ENCODE measurements around the gene OR2T27.
"Not testable (repeated sequence)": the region's sequence is repeated elsewhere in the genome, so short reads cannot be mapped to it uniquely, and the experiment has no call there.

OR2T27 gene

DNA sequence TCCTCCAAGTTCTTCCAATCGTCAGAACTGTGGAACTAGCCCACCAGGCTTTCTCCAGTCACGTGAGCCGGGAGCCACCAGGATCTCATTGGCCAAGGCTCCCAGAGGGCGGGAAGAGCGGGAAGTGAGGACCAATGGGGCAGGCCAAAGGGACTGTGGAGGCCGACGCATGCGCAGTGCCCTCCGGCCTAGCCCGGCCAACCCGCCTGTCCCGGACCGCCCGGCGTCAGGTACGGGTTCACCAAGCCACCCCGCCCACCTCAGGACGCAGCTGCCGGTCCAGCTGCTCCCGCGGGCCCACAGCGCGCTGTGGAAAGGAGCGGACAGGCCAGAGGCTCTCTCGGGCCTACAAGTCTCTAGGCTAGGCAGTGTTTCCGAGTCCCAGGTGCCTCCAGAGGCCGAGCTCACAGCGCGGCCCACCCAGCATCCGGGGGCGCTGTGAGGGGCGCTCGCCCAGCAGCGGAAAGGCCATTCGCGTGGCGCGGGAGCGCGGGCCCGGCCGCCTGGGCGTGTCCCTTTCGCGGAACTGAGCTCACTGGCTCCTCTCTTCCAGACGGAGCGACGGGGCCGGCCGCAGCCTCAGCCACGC is 36.3 kb upstream of the OR2T27 start:
- no peaks in the 10 kb centered on the region for H3K27me3 ChIP-seq
- H3K4me1 ChIP-seq, result peaks cover 4 to 18% (median 12%) of the 10 kb centered on the region in 10 experiments
- no peak overlapping the region for H3K4me2 ChIP-seq
- no peaks in the 10 kb centered on the region; a peak in 2 of 22 replicates for H3K36me3 ChIP-seq
- TF ChIP-seq Cebpa-rat (IDR thresholded peaks at IDR 0.05), result no peak
- no peak overlapping the region for H3K27ac ChIP-seq
- no peak overlapping the region for H3K9ac ChIP-seq
- H3K4me3 ChIP-seq, result no peak overlapping the region
- H3K9me3 ChIP-seq (replicated peaks in 1 of 11), result peaks cover 25 to 37% (median 29%) of the 10 kb centered on the region in 11 experiments
- H4K20me1 ChIP-seq, result no peaks in the 10 kb centered on the region

DNA sequence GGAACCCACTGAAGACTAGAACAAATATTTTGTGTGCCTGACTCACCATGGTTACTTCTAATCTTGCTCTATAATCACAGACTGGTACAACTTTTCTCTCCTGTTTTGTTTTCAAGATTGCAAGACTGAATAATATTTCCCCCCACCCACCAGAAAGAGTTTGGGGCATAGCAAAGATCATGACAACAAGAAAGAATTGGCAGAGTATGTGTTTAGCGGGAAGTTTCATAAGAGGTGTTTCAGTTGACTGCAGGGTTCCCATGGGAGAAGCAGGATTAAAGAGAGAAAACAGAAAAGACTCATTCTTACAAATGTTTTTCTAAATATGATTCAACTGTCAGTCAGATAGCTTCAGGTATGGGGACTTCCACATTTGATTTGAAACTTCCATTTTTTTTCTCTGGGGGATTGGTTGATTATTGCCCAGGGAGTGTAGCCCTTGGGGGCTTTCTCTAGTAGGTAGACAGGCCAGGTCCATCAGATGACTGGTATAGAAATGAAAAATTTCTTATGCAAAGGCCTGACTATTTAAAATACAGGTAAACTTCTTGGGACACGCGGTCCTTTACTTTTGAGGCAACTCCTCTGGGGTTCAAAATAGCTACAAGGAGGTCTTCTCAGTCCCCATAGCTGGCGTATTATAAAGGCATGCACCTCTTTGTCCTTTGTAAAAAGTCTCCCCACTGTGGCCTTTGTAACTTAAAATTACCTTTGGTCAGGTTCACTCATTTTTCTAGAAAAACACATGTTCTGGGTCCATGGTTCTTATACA is 33.4 kb upstream of the OR2T27 start:
- Histone ChIP-seq H3K9me3 (replicated peaks in 1 of 11) (peaks cover 25 to 37% (median 29%) of the 10 kb centered on the region in 11 experiments), H3K4me3 (no peak overlapping the region), H3K36me3 (no peaks in the 10 kb centered on the region; a peak in 2 of 22 replicates), H3K27ac (no peak overlapping the region), H4K20me1 (no peaks in the 10 kb centered on the region), H3K27me3 (no peaks in the 10 kb centered on the region), H3K4me1 (peaks cover 0 to 9% (median 2%) of the 10 kb centered on the region in 10 experiments; a peak in 6 of 20 replicates), H3K4me2 (peak overlapping the region in 5 of 11 experiments; percentile 8 to 36 (median 22); a peak in 5 of 22 replicates), H3K9ac (no peak overlapping the region)
- TF ChIP-seq Cebpa-rat (IDR thresholded peaks at IDR 0.05), result no peak

DNA sequence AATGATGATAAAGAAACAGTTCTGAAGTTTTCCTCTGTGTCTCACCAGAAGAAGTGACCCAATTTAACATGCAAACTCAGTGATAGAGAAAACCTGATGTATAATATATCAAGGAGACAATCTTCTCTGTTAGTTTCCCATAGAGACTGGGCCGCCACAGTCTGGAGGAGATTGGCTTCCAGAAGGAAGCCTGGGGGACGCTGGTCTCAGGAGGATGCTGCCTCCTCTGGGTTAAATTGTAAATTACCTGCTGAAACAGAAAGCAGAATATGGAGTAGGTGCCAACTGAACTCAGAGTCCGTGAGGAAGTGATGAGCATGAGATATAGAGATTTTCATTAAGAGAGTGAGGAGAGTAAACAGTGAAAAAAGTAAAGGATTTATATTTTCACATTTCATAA is 31.5 kb upstream of the OR2T27 start:
- H3K4me1 ChIP-seq, result peaks cover 0 to 9% (median 2%) of the 10 kb centered on the region in 10 experiments; a peak in 6 of 20 replicates
- TF ChIP-seq Cebpa-rat (IDR thresholded peaks at IDR 0.05), result no peak
- no peaks in the 10 kb centered on the region; a peak in 2 of 22 replicates for H3K36me3 ChIP-seq
- no peak overlapping the region for H3K4me3 ChIP-seq
- no peak overlapping the region for H3K4me2 ChIP-seq
- H3K9me3 ChIP-seq (replicated peaks in 1 of 11), result peaks cover 22 to 32% (median 24%) of the 10 kb centered on the region in 11 experiments
- no peak overlapping the region for H3K9ac ChIP-seq
- H3K27me3 ChIP-seq, result no peaks in the 10 kb centered on the region
- H4K20me1 ChIP-seq, result no peaks in the 10 kb centered on the region
- no peak overlapping the region for H3K27ac ChIP-seq

DNA sequence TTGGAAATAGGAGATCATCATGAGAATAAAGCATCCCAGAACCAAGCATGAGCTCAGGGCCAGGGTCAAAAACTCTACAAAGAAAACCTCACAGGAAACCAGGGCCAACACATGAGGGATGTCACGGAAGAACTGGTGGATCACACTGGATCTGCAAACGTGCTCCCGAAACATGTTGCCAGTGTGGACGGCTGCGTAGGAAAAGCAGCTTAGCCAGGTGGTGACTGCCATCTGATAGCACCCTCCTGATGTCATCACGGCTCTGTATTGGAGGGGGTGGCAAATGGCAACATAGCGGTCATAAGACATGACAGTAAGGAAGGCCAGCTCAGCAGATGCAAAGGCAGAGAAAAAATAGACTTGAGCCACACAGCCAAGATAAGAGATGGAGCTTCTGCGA is 26.3 kb upstream of the OR2T27 start:
- TF ChIP-seq Cebpa-rat (IDR thresholded peaks at IDR 0.05), result no peak

DNA sequence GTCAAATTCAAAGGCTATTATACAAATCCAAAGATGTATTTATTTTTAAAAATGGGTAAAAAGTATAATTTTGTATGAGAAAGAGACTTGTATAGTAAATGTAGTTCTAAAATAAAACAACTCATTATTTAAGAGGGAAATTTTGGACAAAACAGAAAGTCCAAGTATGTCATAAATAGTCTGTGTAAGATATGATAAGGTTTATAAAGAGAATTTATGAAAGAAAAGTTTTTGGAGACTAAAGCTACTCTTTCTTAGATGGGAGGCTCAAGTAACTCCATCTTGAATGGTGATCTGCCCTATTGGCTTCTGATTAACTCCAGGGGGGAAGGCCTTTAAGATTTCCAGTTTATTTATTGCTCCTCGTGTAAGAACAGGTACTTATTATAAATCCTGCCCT is 14.7 kb upstream of the OR2T27 start:
- Histone ChIP-seq H3K4me3 (no peak overlapping the region), H3K4me1 (no peaks in the 10 kb centered on the region), H3K36me3 (no peaks in the 10 kb centered on the region), H3K9ac (no peak overlapping the region), H3K9me3 (replicated peaks in 1 of 11) (peaks cover 36 to 56% (median 48%) of the 10 kb centered on the region in 11 experiments), H3K27ac (no peak overlapping the region), H4K20me1 (no peaks in the 10 kb centered on the region), H3K27me3 (no peaks in the 10 kb centered on the region), H3K4me2 (no peak overlapping the region)
- no peak for TF ChIP-seq Cebpa-rat (IDR thresholded peaks at IDR 0.05)

More for the DNA sequence above, 26.3 kb upstream of the OR2T27 start:
- Histone ChIP-seq H3K4me1 (no peaks in the 10 kb centered on the region), H3K27me3 (no peaks in the 10 kb centered on the region), H3K4me2 (no peak overlapping the region), H3K36me3 (no peaks in the 10 kb centered on the region), H3K4me3 (no peak overlapping the region), H4K20me1 (no peaks in the 10 kb centered on the region), H3K27ac (no peak overlapping the region), H3K9me3 (replicated peaks in 1 of 11) (peaks cover 0 to 8% (median 0%) of the 10 kb centered on the region in 11 experiments; a peak in 9 of 22 replicates), H3K9ac (no peak overlapping the region)

DNA sequence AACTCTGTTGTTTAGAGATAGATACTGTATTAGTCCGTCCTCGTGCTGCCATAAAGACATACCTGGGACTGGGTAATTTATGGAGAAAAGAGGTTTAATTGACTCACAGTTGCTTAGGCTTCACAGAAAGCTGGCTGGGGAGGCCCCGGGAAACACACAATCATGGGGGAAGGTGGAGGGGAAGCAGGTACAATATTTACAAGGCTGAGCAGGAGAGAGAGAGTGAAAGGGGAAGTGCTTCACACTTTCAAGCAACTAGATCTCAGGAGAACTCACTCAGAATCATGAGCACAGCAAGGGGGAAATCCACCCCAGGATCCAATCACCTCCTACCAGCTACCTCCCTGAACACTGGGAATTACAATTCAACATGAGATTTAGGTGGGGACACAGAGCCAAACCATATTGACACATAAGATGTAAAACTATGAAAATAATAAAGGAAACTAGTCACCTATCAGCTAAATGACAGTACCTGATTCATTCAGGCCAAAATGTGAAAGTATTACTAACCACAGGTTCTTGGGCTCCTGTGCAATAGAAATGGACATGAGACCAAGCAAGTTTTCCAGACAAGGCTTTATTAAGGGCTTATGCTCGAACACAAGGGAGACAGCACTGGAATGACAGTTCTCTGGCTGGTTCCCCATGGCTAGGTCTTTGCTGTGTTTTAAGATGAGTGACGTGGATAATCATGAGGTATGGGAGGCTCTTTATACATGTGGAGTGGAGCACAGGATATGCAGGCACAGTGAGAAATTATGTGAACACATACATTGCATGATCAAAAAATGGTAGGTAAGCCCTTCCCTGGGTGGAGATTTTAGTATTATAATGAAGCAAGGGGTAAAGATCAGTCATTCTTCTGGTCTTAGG is 8.4 kb upstream of the OR2T27 start:
- not testable (repeated sequence) for H4K20me1 ChIP-seq, H3K4me3 ChIP-seq, H3K4me1 ChIP-seq, H3K27me3 ChIP-seq, H3K9ac ChIP-seq, H3K36me3 ChIP-seq, H3K27ac ChIP-seq, H3K4me2 ChIP-seq
- peaks cover 8 to 22% (median 14%) of the 10 kb centered on the region in 11 experiments; a peak in 21 of 22 replicates for H3K9me3 ChIP-seq (replicated peaks in 1 of 11)

DNA sequence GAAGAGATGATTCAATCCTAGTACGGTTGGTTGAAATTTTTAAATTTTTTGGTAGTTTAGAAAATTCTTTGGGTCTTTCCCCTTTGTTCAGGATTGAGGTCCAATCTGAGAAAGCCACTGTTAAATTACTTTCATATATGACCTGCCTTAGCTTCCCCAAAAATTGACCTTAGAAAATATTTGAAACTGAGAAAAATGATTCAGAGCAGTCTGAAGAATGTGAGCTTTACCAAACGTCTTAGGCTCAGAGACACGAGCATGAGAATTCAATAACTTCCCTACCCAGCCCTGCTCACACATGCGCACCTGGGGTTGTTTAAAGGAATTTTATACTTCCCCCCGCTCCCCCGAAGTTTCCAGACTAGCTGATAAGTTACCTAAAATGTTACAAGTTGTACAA is 1.5 kb upstream of the OR2T27 start:
- not testable (repeated sequence) for H3K4me2 ChIP-seq; H3K27ac ChIP-seq; H3K27me3 ChIP-seq; H4K20me1 ChIP-seq; H3K36me3 ChIP-seq; H3K4me1 ChIP-seq; H3K9ac ChIP-seq; H3K9me3 ChIP-seq (replicated peaks in 1 of 11); H3K4me3 ChIP-seq

DNA sequence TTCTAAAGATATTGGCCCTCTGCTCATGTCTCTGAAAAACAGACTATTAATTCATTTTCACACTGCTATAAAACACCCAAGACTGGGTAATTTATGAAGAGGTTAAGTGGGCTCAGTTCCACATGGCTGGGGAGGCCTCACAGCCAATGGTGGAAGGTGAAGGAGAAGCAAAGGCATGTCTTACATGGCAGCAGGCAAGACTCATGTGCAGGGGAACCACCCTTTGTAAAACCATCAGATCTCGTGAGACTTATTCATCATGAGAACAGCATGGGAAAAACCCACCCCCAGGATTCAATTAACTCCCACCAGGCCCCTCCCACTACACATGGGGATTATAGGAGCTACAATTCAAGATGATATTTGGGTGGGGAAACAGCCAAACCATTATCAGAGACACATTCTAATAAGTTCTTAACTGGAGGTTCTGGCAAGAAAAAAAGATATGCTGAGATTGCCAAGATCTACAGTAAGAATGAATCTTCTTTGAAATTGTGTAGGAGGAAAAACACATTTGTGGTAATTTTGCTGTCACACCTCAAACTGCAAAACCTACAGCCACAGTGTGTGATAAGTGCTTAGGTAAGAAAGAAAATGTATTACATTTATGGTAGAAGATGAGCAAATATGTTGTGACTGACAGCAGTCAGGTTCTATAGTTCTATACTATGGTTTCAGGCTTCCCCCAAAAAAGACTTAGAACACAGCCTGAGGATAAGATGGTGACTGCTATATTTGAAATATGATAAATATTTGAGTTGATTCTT is 6.4 kb downstream of the OR2T27 start:
- not testable (repeated sequence) for H3K9me3 ChIP-seq (replicated peaks in 1 of 11); H3K27ac ChIP-seq; H3K4me3 ChIP-seq; H3K27me3 ChIP-seq; H3K36me3 ChIP-seq; H4K20me1 ChIP-seq; H3K9ac ChIP-seq; H3K4me1 ChIP-seq; H3K4me2 ChIP-seq

DNA sequence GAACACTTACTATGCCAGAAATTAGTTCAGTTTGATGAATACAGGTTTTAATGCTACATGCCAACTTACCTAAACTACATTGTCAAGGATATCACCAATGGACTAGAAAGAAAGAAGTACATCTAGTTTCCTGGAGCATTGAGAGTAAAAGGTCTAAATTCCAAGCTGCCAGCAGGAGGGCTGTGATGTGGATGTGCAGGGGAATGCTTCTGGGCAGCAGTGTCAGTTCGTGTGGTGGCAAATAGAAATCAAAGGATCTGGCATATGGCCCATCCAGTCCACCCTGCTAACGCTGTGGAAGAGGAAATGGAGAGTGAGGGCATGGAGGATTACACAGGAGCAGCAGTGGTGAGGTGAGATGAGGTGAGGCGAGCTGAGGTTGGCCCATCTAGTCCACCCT is 10.2 kb downstream of the OR2T27 start, which contains the start of gene OR2T35:
Gene OR2T35, minus strand, starts transcription at position 101 of the 400 bp plus-strand sequence. CDS start 6,020 bp downstream, outside the sequence.
- not testable (repeated sequence) for H3K9me3 ChIP-seq (replicated peaks in 1 of 11); H3K4me1 ChIP-seq; H3K4me2 ChIP-seq; H3K9ac ChIP-seq; H3K27me3 ChIP-seq; H3K4me3 ChIP-seq; H3K36me3 ChIP-seq; H3K27ac ChIP-seq; H4K20me1 ChIP-seq

DNA sequence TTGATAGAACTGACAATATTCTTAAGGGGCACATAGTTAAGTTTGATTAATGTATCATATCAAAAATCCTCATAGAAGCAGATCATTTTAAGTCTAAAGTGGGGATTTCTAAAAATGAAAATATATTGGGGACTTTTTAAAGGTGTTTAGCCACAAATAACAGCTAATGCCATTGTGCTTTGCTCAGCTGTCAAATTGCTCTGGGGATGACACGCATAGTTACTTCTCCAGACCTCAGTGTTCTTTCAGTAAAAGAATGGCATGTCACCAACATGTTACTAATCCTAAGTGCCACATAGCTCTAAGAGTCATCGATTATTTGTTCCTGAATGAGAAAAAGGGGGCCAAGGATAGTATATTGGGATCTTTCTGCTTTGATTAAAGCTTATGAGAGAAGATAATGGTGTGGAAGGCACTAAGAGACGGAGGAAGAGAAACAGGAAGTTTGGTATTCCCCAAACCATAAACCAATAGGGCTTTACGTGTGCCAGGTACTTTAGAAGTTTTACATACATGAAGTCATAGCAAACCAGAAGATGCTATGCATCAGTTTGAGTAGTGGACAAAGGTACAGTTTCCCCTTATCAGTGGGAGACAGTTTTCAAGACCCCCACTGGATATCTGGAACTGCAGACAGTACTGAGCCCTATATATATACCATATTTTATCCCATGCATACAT is 12.2 kb downstream of the OR2T27 start:
- H3K27ac ChIP-seq; H3K36me3 ChIP-seq; H3K9me3 ChIP-seq (replicated peaks in 1 of 11); H3K4me3 ChIP-seq; H3K27me3 ChIP-seq; H4K20me1 ChIP-seq; H3K4me2 ChIP-seq; H3K4me1 ChIP-seq; H3K9ac ChIP-seq: not testable (repeated sequence)

DNA sequence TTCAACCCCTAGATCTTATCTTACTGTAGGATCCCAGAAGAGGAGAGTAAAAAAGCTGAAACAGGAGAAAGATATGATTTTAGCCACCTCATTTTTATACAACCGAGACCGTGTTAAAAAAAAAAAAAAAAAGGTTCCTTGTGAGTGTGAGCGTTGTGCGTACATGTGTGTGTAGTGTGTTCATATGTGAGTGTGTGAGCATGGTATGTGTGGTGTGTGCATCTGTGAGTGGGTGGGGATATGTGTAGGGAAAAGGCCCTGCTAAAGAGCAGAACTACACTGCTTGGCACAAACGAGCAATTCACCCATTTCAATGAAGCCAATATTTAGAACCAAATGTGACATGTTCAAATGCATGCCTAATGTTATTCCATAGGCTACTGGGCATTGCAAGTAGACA is 13.7 kb downstream of the OR2T27 start:
- H3K27ac ChIP-seq, H3K4me1 ChIP-seq: not testable (repeated sequence)

DNA sequence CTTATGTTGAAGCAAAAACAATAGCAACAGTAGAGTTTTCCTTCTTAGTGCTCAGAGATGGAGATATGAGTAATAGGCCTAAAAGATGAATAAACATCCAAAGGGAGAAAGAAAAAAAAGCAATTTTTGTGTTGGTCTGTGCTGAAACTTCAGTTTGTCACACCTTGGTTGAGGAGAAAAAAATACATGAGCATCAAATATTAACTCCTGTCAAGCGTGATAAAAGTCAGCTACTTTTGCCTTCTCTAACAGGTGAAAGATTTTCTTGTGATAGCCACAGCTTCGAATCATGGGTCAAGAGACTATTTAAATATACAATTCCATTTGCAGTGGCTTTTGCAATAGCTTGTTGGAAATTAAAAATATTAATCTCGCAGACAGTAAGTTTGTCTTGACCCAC is 14.4 kb downstream of the OR2T27 start:
- H3K27me3 ChIP-seq; H4K20me1 ChIP-seq; H3K36me3 ChIP-seq; H3K9me3 ChIP-seq (replicated peaks in 1 of 11); H3K4me1 ChIP-seq; H3K27ac ChIP-seq; H3K4me2 ChIP-seq; H3K4me3 ChIP-seq; H3K9ac ChIP-seq: not testable (repeated sequence)

More for the DNA sequence above, 13.7 kb downstream of the OR2T27 start:
- H3K9me3 ChIP-seq (replicated peaks in 1 of 11); H4K20me1 ChIP-seq; H3K36me3 ChIP-seq; H3K4me3 ChIP-seq; H3K4me2 ChIP-seq; H3K9ac ChIP-seq; H3K27me3 ChIP-seq: not testable (repeated sequence)

Measured in BLaER1 treated with 17β-estradiol and CSF1 and Interleukin-3, amounts not matched to agents 10 nM and 100 nM (cell line).